Ovary (tissue), 9 donors: ENCODE measurements around the gene ALDH2. TPM values are rescaled to one million over a fixed set of nuclear protein-coding genes. Genes with fewer than 3 reads are reported as not detected.
A peak's percentile ranks its signal among the peaks of the same experiment; 100 is the strongest.

Source experiments
- DNase-seq, 5 donors: peaks; one replicate each; pipeline ENCODE4 v3.0.0-alpha.2; 2019 to 2020
- H3K27ac ChIP-seq, 2 donors: fragments of 200-600 bp; one replicate each; pipeline versions ENCODE4 v1.5.1 to v1.8.0; 2019 to 2022
- H3K27me3 ChIP-seq: fragments of 200-600 bp; one replicate; pipeline ENCODE4 v1.8.0; 2022
- H3K36me3 ChIP-seq: fragments of 200-600 bp; sonication (generic); one replicate; pipeline ENCODE4 v1.5.1; 2019
- H3K4me1 ChIP-seq: one replicate; pipeline ENCODE4 v1.8.1; 2013; ENCODE audit warnings: mild to moderate bottlenecking, moderate library complexity; ENCODE audit not compliant: insufficient read depth
- H3K4me3 ChIP-seq: fragments of 200-600 bp; sonication (generic); one replicate; pipeline ENCODE4 v1.5.1; 2017
- H3K9me3 ChIP-seq, 2 donors: fragments of 200-600 bp in 1 of 2; sonication (generic) in 1 of 2; one replicate each; pipeline versions ENCODE4 v1.5.1 to v1.8.1; 2013 to 2019; ENCODE audit warnings: mild to moderate bottlenecking in 1 of 2, moderate library complexity in 1 of 2
- CTCF ChIP-seq, 3 donors: fragments of 450-650 bp in 2 of 3; fragments of 200-600 bp in 1 of 3; IDR thresholded peaks; one replicate each; pipeline versions ENCODE4 v1.5.1 to v1.8.0; 2016 to 2022; ENCODE audit warnings: antibody characterized with exemption in 3 of 3, mild to moderate bottlenecking in 1 of 3
- EP300 ChIP-seq: sonication (generic); formaldehyde crosslinking; IDR thresholded peaks from one replicate; pipeline ENCODE4 v1.6.1; 2017; ENCODE audit warnings: antibody characterized with exemption
- POLR2A ChIP-seq: fragments of 450-650 bp; IDR thresholded peaks from one replicate; pipeline ENCODE4 v1.6.1; 2017; ENCODE audit warnings: antibody characterized with exemption, mild to moderate bottlenecking, moderate library complexity
- WGBS, 3 donors: extraction: QIAGEN DNeasy Blood & Tissue Kit in 1 of 3; methylation state at CpG; one replicate each; pipeline versions ENCODE4 v1.1.5 to v1.1.7; 2013 to 2017; 5-methylcytosine and 5-hydroxymethylcytosine counted together
- intact Hi-C, 4 donors: fragments of 100-400 bp; cut with DNase I; formaldehyde crosslinking; loops; one replicate each; pipeline versions ENCODE4 v1.11.0 to v1.15.1; 2022 to 2023
- polyA plus RNA-seq, 2 donors: library from polyadenylated mRNA; stranded (reverse); fragments of 200-250 nt in 1 of 2; fragments of 350-450 nt in 1 of 2; fragmentation: Illumina TruSeq in 1 of 2; extraction: RNeasy Lipid Tissue Mini Kit (QIAGEN cat#74804) in 1 of 2; gene quantifications; one replicate each; pipeline ENCODE4 v1.2.3, GENCODE V29; 2013 to 2014
- total RNA-seq, 7 donors: library from RNA; depleted of rRNA in 2 of 7; stranded (reverse); fragments of >200 nt in 2 of 7; fragmentation: NEBNext Ultra II Directional in 3 of 7; extraction: Animal tissue kit (Norgen Biotek cat#: 25700) in 3 of 7; gene quantifications; one replicate each; pipeline versions ENCODE4 v1.1.0 to v1.2.4, GENCODE V29; 2016 to 2023
- donor health status: DM: no; HTN: no; CAD: no; lungs with moderate emphysema.
- donor health status: DM: no; HTN: no; CAD: no.
- donor health status: Bipolar disorder and iron deficiency.
- donor health status: DM: yes; HTN: yes; CAD: no.
- donor health status: DM: no; HTN: no; CAD: no.
- donor health status: DM: yes; HTN: yes; CAD: no.

The ALDH2 gene
- total and polyA plus RNA-seq, 9 donors, result 46.7 to 154 (median 115) TPM

GRCh38 chr12:111776836-111777344 is 10.2 kb downstream of the ALDH2 start:
- peaks cover 27% of the 10 kb centered on the region for H3K4me1 ChIP-seq
- no peaks in the 10 kb centered on the region for H3K36me3 ChIP-seq
- no peaks in the 10 kb centered on the region for H3K27me3 ChIP-seq
- 67 to 77% (median 72%) methylated on average over 3 of the region's 3 CpGs for WGBS, 3 donors
- no peak overlapping the region for H3K4me3 ChIP-seq
- no peak for TF ChIP-seq CTCF (IDR thresholded peaks at IDR 0.05)
- TF ChIP-seq POLR2A, result no peak
- TF ChIP-seq EP300, result no peak
- no peak for DNase-seq
- peak overlapping the region in 1 of 2 donors; percentile 86 for H3K27ac ChIP-seq
- no peaks in the 10 kb centered on the region for H3K9me3 ChIP-seq
- intact Hi-C loops, result no loop called here

- Histone ChIP-seq H3K4me3 (no peak overlapping the region), H3K4me1 (peaks cover 27% of the 10 kb centered on the region), H3K27me3 (no peaks in the 10 kb centered on the region), H3K36me3 (no peaks in the 10 kb centered on the region), H3K27ac (peak overlapping the region in 1 of 2 donors; percentile 86), H3K9me3 (no peaks in the 10 kb centered on the region)
- intact Hi-C loops, result no loop called here
- TF ChIP-seq EP300, result no peak
- TF ChIP-seq POLR2A, result no peak
- TF ChIP-seq CTCF (IDR thresholded peaks at IDR 0.05), result no peak
- DNase-seq, result no peak
- WGBS, 3 donors, result 81 to 90% (median 86%) methylated on average over 12 to 16 of the region's 16 CpGs
Measured at GRCh38 chr12:111777345-111778045, 10.8 kb downstream of the ALDH2 start.

GRCh38 chr12:111780166-111780565 is 13.4 kb downstream of the ALDH2 start:
- H3K4me1 ChIP-seq, result peaks cover 12% of the 10 kb centered on the region
- H3K36me3 ChIP-seq, result no peaks in the 10 kb centered on the region
- H3K27ac ChIP-seq, result no peak overlapping the region
- intact Hi-C loops, result no loop called here
- WGBS, 3 donors, result 90 to 95% (median 93%) methylated on average over 10 of the region's 10 CpGs
- no peak overlapping the region for H3K4me3 ChIP-seq
- no peaks in the 10 kb centered on the region for H3K9me3 ChIP-seq
- H3K27me3 ChIP-seq, result no peaks in the 10 kb centered on the region
- DNase-seq, result no peak
- no peak for TF ChIP-seq CTCF (IDR thresholded peaks at IDR 0.05)
- no peak for TF ChIP-seq EP300
- TF ChIP-seq POLR2A, result no peak

- DNase-seq, result no peak
- Histone ChIP-seq H3K4me1 (peaks cover 11% of the 10 kb centered on the region), H3K27me3 (no peaks in the 10 kb centered on the region), H3K9me3 (no peaks in the 10 kb centered on the region), H3K36me3 (no peaks in the 10 kb centered on the region), H3K27ac (no peak overlapping the region), H3K4me3 (no peak overlapping the region)
- WGBS, 3 donors, result 94 to 99% (median 99%) methylated on average over 5 of the region's 5 CpGs
- TF ChIP-seq EP300 (no peak), CTCF (IDR thresholded peaks at IDR 0.05) (no peak), POLR2A (no peak)
- intact Hi-C loops, result no loop called here
Measured at GRCh38 chr12:111780615-111781014, 13.9 kb downstream of the ALDH2 start.
